HCT116 (cell line): ENCODE data around the gene PPP1R13L. TPM values are rescaled to one million over a fixed set of nuclear protein-coding genes. Genes with fewer than 3 reads are reported as not detected.

Experiments
- ATAC-seq: fragments of 200-7000 bp; cut with Tn5 transposase; 2 replicates; pipeline ENCODE4 v1.9.1; 2020; ENCODE audit warnings: mild to moderate bottlenecking, moderate library complexity
- BruUV-seq: library from RNA; stranded (reverse); fragments of 400-500 nt; replicated peaks from 2 replicates; lab custom pipeline; 2021; lab: Mats Ljungman, UMichigan
- CTCF ChIA-PET: fragments of 300-600 bp; sonication (Branson Sonifier 250); formaldehyde crosslinking; loops from one replicate; lab custom pipeline; 2021; ENCODE audit warnings: antibody characterized with exemption; lab: Charles Lee
- POLR2A ChIA-PET: fragments of 300-600, 350-600 bp; sonication (Branson Sonifier 250); formaldehyde crosslinking; loops from one replicate; lab custom pipeline; 2021; ENCODE audit warnings: antibody characterized with exemption; lab: Charles Lee
- RAD21 ChIA-PET, 2 experiments: fragments of 300-600 bp; sonication (Branson Sonifier 250); formaldehyde crosslinking; loops; one replicate each; lab custom pipeline; 2023; ENCODE audit warnings: low total read pairs in 2 of 2; ENCODE audit not compliant: uncharacterized antibody in 2 of 2, unreplicated experiment in 2 of 2, low non-redundant PET in 1 of 2; lab: Charles Lee
- DNase-seq: peaks from one replicate; pipeline ENCODE4 v3.0.0-alpha.2; 2010; ENCODE audit warnings: low read depth, low spot score
- H2AFZ ChIP-seq: fragments of 200-600 bp; shearing (Covaris generic), sonication (generic); 2 replicates; pipeline ENCODE4 v1.6.1; 2017; ENCODE audit warnings: low read depth, mixed run types, mixed read lengths, antibody characterized with exemption, low read length; ENCODE audit not compliant: poor library complexity, severe bottlenecking
- H3K27ac ChIP-seq: 2 replicates; pipeline ENCODE4 v1.5.1; 2012; ENCODE audit warnings: low read depth, low read length
- H3K27me3 ChIP-seq: fragments of 200-600 bp; sonication (generic); 2 replicates; pipeline ENCODE4 v1.6.1; 2016; ENCODE audit warnings: mixed run types, low read length, mixed read lengths; ENCODE audit not compliant: insufficient read depth
- H3K36me3 ChIP-seq, 2 experiments: fragments of 200-500 bp in 1 of 2; fragments of 200-600 bp in 1 of 2; sonication (Bioruptor generic) in 1 of 2; sonication (generic) in 1 of 2; 2 replicates each; pipeline versions ENCODE4 v1.5.1 to v1.6.1; 2014 to 2016; ENCODE audit warnings: low read length in 2 of 2, inconsistent platforms in 1 of 2, mixed read lengths in 1 of 2, mixed run types in 1 of 2; ENCODE audit not compliant: insufficient read depth in 2 of 2, control insufficient read depth in 1 of 2
- H3K4me1 ChIP-seq, 2 experiments: fragments of 200-600 bp in 1 of 2; sonication (generic) in 1 of 2; 2 replicates each; pipeline versions ENCODE4 v1.5.1 to v1.6.1; 2012 to 2017; ENCODE audit warnings: low read length in 2 of 2, inconsistent platforms in 1 of 2, mild to moderate bottlenecking in 1 of 2, mixed read lengths in 1 of 2, mixed run types in 1 of 2, moderate library complexity in 1 of 2; ENCODE audit not compliant: insufficient read depth in 2 of 2, control insufficient read depth in 1 of 2
- H3K4me2 ChIP-seq: fragments of 200-600 bp; sonication (generic); 2 replicates; pipeline ENCODE4 v1.6.1; 2017; ENCODE audit warnings: mixed run types, low read length, mixed read lengths
- H3K4me3 ChIP-seq, 2 experiments: fragments of 200-600 bp in 1 of 2; sonication (generic) in 1 of 2; replicated peaks in 1 of 2; 2 replicates each; pipeline ENCODE4 v1.5.1; 2011 to 2016; ENCODE audit warnings: low read length in 2 of 2, control low read depth in 1 of 2, low read depth in 1 of 2, mild to moderate bottlenecking in 1 of 2, mixed read lengths in 1 of 2, mixed run types in 1 of 2
- H3K79me2 ChIP-seq: fragments of 200-600 bp; sonication (generic); 2 replicates; pipeline ENCODE4 v1.6.1; 2017; ENCODE audit warnings: mild to moderate bottlenecking, mixed run types, low read length, moderate library complexity, mixed read lengths; ENCODE audit not compliant: insufficient read depth
- H3K9ac ChIP-seq: fragments of 200-600 bp; sonication (generic); 2 replicates; pipeline ENCODE4 v1.6.1; 2016; ENCODE audit warnings: low read length, mixed read lengths
- H3K9me2 ChIP-seq: fragments of 200-600 bp; sonication (generic), shearing (Covaris generic); 2 replicates; pipeline ENCODE4 v1.6.1; 2017; ENCODE audit warnings: mixed run types, mild to moderate bottlenecking, moderate library complexity; ENCODE audit not compliant: insufficient read depth
- H3K9me3 ChIP-seq, 2 experiments: fragments of 200-500 bp in 1 of 2; fragments of 200-600 bp in 1 of 2; sonication (Bioruptor generic) in 1 of 2; sonication (generic) in 1 of 2; 2 replicates each; pipeline ENCODE4 v1.6.1; 2014 to 2017; ENCODE audit warnings: low read length in 2 of 2, mixed read lengths in 2 of 2, inconsistent platforms in 1 of 2, low read depth in 1 of 2, mild to moderate bottlenecking in 1 of 2, mixed run types in 1 of 2, moderate library complexity in 1 of 2; ENCODE audit not compliant: control insufficient read depth in 1 of 2, insufficient read depth in 1 of 2
- H4K20me1 ChIP-seq: fragments of 200-600 bp; sonication (generic), shearing (Covaris generic); 2 replicates; pipeline ENCODE4 v1.6.1; 2017; ENCODE audit warnings: mixed run types, mild to moderate bottlenecking, moderate library complexity; ENCODE audit not compliant: insufficient read depth
- CBX3 ChIP-seq: IDR thresholded peaks from 2 replicates; pipeline ENCODE4 v1.6.1; 2012; ENCODE audit warnings: low read depth
- CEBPB ChIP-seq: IDR thresholded peaks from 2 replicates; pipeline ENCODE4 v1.6.1; 2012; ENCODE audit warnings: low read depth
- EGR1 ChIP-seq: IDR thresholded peaks from 2 replicates; pipeline ENCODE4 v1.6.1; 2012; ENCODE audit warnings: low read depth
- ELF1 ChIP-seq: IDR thresholded peaks from 2 replicates; pipeline ENCODE4 v1.6.1; 2012; ENCODE audit warnings: low read depth, borderline replicate concordance
- EZH2 ChIP-seq: fragments of 200-600 bp; sonication (generic); IDR thresholded peaks from 2 replicates; pipeline ENCODE4 v1.6.1; 2017; ENCODE audit warnings: antibody characterized with exemption, mixed run types
- EZH2phosphoT487 ChIP-seq: fragments of 200-600 bp; IDR thresholded peaks from 2 replicates; pipeline ENCODE4 v1.6.1; 2018; ENCODE audit warnings: antibody characterized with exemption, borderline replicate concordance
- FOSL1 ChIP-seq: IDR thresholded peaks from 2 replicates; pipeline ENCODE4 v1.6.1; 2012; ENCODE audit warnings: low read depth
- JUND ChIP-seq: IDR thresholded peaks from 2 replicates; pipeline ENCODE4 v1.6.1; 2012
- POLR2A ChIP-seq: IDR thresholded peaks from 2 replicates; pipeline ENCODE4 v1.7.0; 2011; ENCODE audit warnings: borderline replicate concordance; ENCODE audit not compliant: insufficient read depth, insufficient read length; ENCODE audit errors: extremely low read depth
- POLR2AphosphoS5 ChIP-seq: IDR thresholded peaks from 2 replicates; pipeline ENCODE4 v1.6.1; 2011; ENCODE audit warnings: mild to moderate bottlenecking, low read depth, low read length, moderate library complexity
- RAD21 ChIP-seq: IDR thresholded peaks from 2 replicates; pipeline ENCODE4 v1.6.1; 2012; ENCODE audit warnings: low read depth, mild to moderate bottlenecking
- REST ChIP-seq: IDR thresholded peaks from 2 replicates; pipeline ENCODE4 v1.6.1; 2012; ENCODE audit warnings: low read depth
- SIN3A ChIP-seq: IDR thresholded peaks from 2 replicates; pipeline ENCODE4 v1.6.1; 2012; ENCODE audit warnings: low read depth
- SRF ChIP-seq: IDR thresholded peaks from 2 replicates; pipeline ENCODE4 v1.6.1; 2012; ENCODE audit warnings: low read depth
- YY1 ChIP-seq: IDR thresholded peaks from 2 replicates; pipeline ENCODE4 v1.6.1; 2011; ENCODE audit warnings: low read length, low read depth, moderate library complexity, mild to moderate bottlenecking; ENCODE audit not compliant: insufficient replicate concordance; ENCODE audit errors: extremely low read depth
- ZBTB33 ChIP-seq: IDR thresholded peaks from 2 replicates; pipeline ENCODE4 v1.6.1; 2011; ENCODE audit warnings: mild to moderate bottlenecking, low read length, moderate library complexity; ENCODE audit not compliant: insufficient replicate concordance; ENCODE audit errors: extremely low read depth
- ZFX ChIP-seq: fragments of 450-650 bp; IDR thresholded peaks from 2 replicates; pipeline ENCODE4 v1.6.1; 2017
- ZNF274 ChIP-seq: fragments of 200-500 bp; sonication (Bioruptor generic); IDR thresholded peaks from 2 replicates; pipeline ENCODE4 v1.6.1; 2014; ENCODE audit warnings: mild to moderate bottlenecking, low read depth, low read length, inconsistent platforms
- intact Hi-C: fragments of 100-400 bp; cut with micrococcal nuclease; formaldehyde crosslinking; loops from 2 replicates; pipeline ENCODE4 v1.10.0; 2022
- total RNA-seq: library from RNA; stranded (reverse); gene quantifications from one replicate; pipeline ENCODE4 v1.2.1, GENCODE V29; 2021; ENCODE audit not compliant: unreplicated experiment
- TF ChIP-seq, protein P1 (sequence below): IDR thresholded peaks from 2 replicates; pipeline ENCODE4 v1.6.1; 2012
- TF ChIP-seq, protein P2 (sequence below): IDR thresholded peaks from 2 replicates; pipeline ENCODE4 v1.6.1; 2012

The PPP1R13L gene
- total RNA-seq, 1 experiment from 2014 or later: 89.1 TPM

GRCh38 chr19:45400192-45400591 lies 4.7 kb downstream of the PPP1R13L start:
- Histone ChIP-seq H3K36me3 (peaks cover 2 to 7% of the 10 kb centered on the region in 2 experiments; a peak in 3 of 4 replicates), H3K27me3 (no peaks in the 10 kb centered on the region), H4K20me1 (no peaks in the 10 kb centered on the region), H3K27ac (peak overlapping the region; percentile 38; the same call in 1 of the 2 replicates), H3K9ac (no peak overlapping the region), H3K79me2 (peaks cover 55% of the 10 kb centered on the region), H3K4me1 (peaks cover 27 to 40% of the 10 kb centered on the region in 2 experiments), H3K4me3 (no peak overlapping the region), H3K9me3 (no peaks in the 10 kb centered on the region), H3K4me2 (0 out of 2 replicates have a peak overlapping the region, but pooled peaks have one; percentile 5), H2AFZ (no peak overlapping the region), H3K9me2 (no peaks in the 10 kb centered on the region)
- no TSS peak for BruUV-seq
- intact Hi-C loops: no loop called here
- ChIA-PET CTCF (interaction anchor here (0.9 kb wide), 1 partner anchor 79 kb away, joined by 4 read pairs; no protein-coding TSS in a partner anchor), POLR2A (interaction anchor here (2.1 kb wide), 1 partner anchor 79 kb away, joined by 4 read pairs; no protein-coding TSS in a partner anchor), RAD21 (no interaction called here)
- ATAC-seq: no peak
- no peak for DNase-seq
- TF ChIP-seq POLR2AphosphoS5 (no peak), YY1 (no peak), EZH2phosphoT487 (no peak), REST (no peak), CBX3 (no peak), SRF (no peak), EGR1 (no peak), EZH2 (no peak), ZFX (no peak), RAD21 (no peak), POLR2A (no peak), JUND (no peak), CEBPB (no peak), FOSL1 (no peak), SIN3A (no peak), ZNF274 (no peak), ZBTB33 (no peak), ELF1 (no peak)
- TF ChIP-seq, protein P1, sequence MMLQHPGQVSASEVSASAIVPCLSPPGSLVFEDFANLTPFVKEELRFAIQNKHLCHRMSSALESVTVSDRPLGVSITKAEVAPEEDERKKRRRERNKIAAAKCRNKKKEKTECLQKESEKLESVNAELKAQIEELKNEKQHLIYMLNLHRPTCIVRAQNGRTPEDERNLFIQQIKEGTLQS: no peak
- TF ChIP-seq, protein P2, sequence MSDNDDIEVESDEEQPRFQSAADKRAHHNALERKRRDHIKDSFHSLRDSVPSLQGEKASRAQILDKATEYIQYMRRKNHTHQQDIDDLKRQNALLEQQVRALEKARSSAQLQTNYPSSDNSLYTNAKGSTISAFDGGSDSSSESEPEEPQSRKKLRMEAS: no peak
